Neuron (in vitro differentiated cells): Measurements from ENCODE around the gene RHEBL1.
"Not testable (repeated sequence)": the region's sequence is repeated elsewhere in the genome, so short reads cannot be mapped to it uniquely, and the experiment has no call there.

Source experiments
- H2AFZ ChIP-seq: one replicate; pipeline ENCODE4 v1.6.1; 2013; ENCODE audit warnings: low read depth, mild to moderate bottlenecking, inconsistent platforms, low read length, moderate library complexity
- H3K27me3 ChIP-seq: one replicate; pipeline ENCODE4 v1.6.1; 2013; ENCODE audit warnings: low read length; ENCODE audit not compliant: insufficient read depth
- H3K36me3 ChIP-seq: one replicate; pipeline ENCODE4 v1.6.1; 2013; ENCODE audit warnings: low read length; ENCODE audit not compliant: insufficient read depth
- H3K4me1 ChIP-seq: one replicate; pipeline ENCODE4 v1.6.1; 2013; ENCODE audit warnings: low read length; ENCODE audit not compliant: insufficient read depth
- H3K4me3 ChIP-seq: 2 replicates; pipeline ENCODE4 v1.5.1; 2013; ENCODE audit warnings: mild to moderate bottlenecking, low read length, moderate library complexity
- H3K9me3 ChIP-seq: one replicate; pipeline ENCODE4 v1.6.1; 2013; ENCODE audit warnings: low read length

RHEBL1 gene

DNA sequence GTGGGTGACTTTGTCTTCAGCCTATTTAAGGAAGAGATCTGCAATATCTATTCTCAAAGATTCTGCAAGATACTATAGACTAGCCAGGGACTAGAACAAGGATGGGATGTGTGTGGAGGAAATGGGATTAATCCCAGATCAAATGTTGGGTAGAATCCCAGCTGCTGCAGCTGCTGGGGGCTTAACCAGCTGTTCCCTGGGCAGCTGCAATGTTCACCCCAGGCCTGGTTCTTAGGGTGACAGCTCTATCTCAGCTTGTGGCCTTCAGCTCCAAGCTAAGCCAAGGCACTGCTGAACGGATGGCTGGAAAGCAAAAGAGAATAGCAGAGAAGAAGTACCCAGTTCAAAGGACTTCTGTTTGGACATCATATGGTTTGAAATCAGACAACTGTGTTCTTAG is 10.0 kb upstream of the RHEBL1 start:
- Histone ChIP-seq H3K4me1 (no peaks in the 10 kb centered on the region), H3K27me3 (peaks cover 8% of the 10 kb centered on the region), H3K4me3 (no peak overlapping the region), H3K36me3 (no peaks in the 10 kb centered on the region), H2AFZ (no peak overlapping the region), H3K9me3 (no peaks in the 10 kb centered on the region)

DNA sequence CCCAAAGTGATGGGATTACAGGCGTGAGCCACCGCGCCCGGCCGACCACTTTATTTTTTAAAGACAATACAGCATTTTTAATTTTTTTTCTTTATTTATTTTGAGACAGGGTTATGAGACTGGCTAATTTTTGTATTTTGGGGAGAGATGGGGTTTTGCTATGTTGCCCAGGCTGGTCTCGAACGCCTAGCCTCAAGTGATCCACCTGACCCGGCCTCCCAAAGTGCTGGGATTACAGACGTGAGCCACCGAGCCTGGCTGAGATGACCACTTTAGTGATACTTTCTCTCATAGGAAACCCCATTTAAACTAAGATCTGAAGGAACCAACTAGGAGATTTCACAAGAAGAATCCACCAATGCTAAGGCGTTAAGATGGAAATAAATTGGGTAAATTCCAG is 1.2 kb upstream of the RHEBL1 start:
- Histone ChIP-seq H3K4me1 (peaks cover 11% of the 10 kb centered on the region), H3K36me3 (no peaks in the 10 kb centered on the region), H2AFZ (no peak overlapping the region), H3K4me3 (no peak overlapping the region), H3K27me3 (no peaks in the 10 kb centered on the region), H3K9me3 (no peaks in the 10 kb centered on the region)

- H3K27me3 ChIP-seq: no peaks in the 10 kb centered on the region
- H3K9me3 ChIP-seq: no peaks in the 10 kb centered on the region
- H2AFZ ChIP-seq: peak overlapping the region; percentile 92
- H3K4me3 ChIP-seq: peak overlapping the region; percentile 85
- no peaks in the 10 kb centered on the region for H3K36me3 ChIP-seq
- H3K4me1 ChIP-seq: peaks cover 11% of the 10 kb centered on the region
Observed at GRCh38 chr12:49068879-49069506, 786 bp downstream of the RHEBL1 start.

GRCh38 chr12:49066120-49066519 is 3.7 kb downstream of the RHEBL1 start:
- peaks cover 15% of the 10 kb centered on the region for H3K4me1 ChIP-seq
- no peaks in the 10 kb centered on the region for H3K27me3 ChIP-seq
- H3K4me3 ChIP-seq: no peak overlapping the region
- H3K36me3 ChIP-seq: no peaks in the 10 kb centered on the region
- no peak overlapping the region for H2AFZ ChIP-seq
- no peaks in the 10 kb centered on the region for H3K9me3 ChIP-seq

- H3K36me3 ChIP-seq: no peaks in the 10 kb centered on the region
Observed at GRCh38 chr12:49064767-49065152, 5.0 kb downstream of the RHEBL1 start.

GRCh38 chr12:49061916-49062315 is 7.9 kb downstream of the RHEBL1 start:
- H3K9me3 ChIP-seq, H3K36me3 ChIP-seq, H2AFZ ChIP-seq, H3K4me3 ChIP-seq, H3K27me3 ChIP-seq: not testable (repeated sequence)
- H3K4me1 ChIP-seq: peaks cover 30% of the 10 kb centered on the region

More at GRCh38 chr12:49064767-49065152, 5.0 kb downstream of the RHEBL1 start:
- Histone ChIP-seq H3K4me1 (peaks cover 13% of the 10 kb centered on the region), H3K4me3 (no peak overlapping the region), H3K9me3 (no peaks in the 10 kb centered on the region), H3K27me3 (no peaks in the 10 kb centered on the region), H2AFZ (no peak overlapping the region)

- Histone ChIP-seq H3K4me1 (peaks cover 37% of the 10 kb centered on the region), H3K27me3 (no peaks in the 10 kb centered on the region), H2AFZ (peak overlapping the region; percentile 98), H3K4me3 (peak overlapping the region; percentile 95), H3K9me3 (no peaks in the 10 kb centered on the region), H3K36me3 (peaks cover 1% of the 10 kb centered on the region)
Observed at GRCh38 chr12:49061157-49061650, 8.6 kb downstream of the RHEBL1 start.

DNA sequence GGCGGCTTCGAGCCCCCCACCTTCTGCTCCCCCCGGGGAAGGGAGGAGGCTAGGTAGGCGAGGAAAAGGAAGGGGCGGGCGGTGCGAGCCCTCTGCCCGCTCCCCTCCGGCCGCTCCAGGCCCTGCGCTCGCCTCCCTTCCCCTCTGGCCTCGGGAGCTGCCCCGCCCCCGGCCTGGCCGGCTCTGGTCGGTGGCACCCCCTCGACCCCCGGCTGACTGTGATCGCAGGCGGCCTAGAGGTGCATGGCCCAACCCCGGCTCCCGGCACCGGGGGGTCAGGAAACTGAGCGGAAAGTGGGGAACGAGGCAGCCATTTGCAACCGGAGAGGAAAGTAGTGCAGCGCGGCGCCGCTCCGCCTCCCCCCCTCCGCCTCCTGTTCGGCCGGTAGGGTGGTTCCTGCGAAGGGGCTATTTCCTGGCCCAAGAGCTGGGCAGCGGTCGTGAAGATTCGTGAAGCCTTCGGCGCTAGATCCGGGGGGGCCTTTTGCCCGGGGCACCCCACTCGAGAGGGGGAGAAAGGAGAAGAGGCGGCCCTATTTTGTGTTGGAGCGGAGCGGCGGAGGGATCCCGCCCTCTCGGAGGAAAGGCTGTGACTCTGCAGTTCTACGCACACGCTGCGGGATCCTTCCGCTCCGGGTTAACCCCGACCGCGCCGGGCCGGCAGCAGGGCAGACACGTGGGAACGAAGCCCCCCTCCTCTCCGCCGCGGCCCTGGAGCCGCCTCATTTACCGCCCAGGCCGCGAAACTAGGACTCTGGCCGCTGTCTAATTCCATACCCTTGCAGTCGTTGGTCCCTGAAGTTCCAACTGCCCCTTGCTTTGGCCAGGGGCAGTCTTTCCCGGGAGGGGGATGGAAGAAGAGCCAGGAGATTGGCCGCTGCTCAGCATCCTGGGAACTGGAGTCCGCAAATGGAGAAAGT is 9.3 kb downstream of the RHEBL1 start, which contains the start of gene KMT2D:
TSS of gene KMT2D (minus strand) at position 558 of the 920 bp plus-strand sequence. CDS start 5,470 bp downstream, outside the sequence.
- Histone ChIP-seq H3K27me3 (no peaks in the 10 kb centered on the region), H2AFZ (peak within 1 kb of the TSS; percentile 98), H3K36me3 (peaks cover 8% of the 10 kb centered on the region), H3K4me3 (peak within 1 kb of the TSS; percentile 95), H3K4me1 (peaks cover 41% of the 10 kb centered on the region), H3K9me3 (no peaks in the 10 kb centered on the region)

DNA sequence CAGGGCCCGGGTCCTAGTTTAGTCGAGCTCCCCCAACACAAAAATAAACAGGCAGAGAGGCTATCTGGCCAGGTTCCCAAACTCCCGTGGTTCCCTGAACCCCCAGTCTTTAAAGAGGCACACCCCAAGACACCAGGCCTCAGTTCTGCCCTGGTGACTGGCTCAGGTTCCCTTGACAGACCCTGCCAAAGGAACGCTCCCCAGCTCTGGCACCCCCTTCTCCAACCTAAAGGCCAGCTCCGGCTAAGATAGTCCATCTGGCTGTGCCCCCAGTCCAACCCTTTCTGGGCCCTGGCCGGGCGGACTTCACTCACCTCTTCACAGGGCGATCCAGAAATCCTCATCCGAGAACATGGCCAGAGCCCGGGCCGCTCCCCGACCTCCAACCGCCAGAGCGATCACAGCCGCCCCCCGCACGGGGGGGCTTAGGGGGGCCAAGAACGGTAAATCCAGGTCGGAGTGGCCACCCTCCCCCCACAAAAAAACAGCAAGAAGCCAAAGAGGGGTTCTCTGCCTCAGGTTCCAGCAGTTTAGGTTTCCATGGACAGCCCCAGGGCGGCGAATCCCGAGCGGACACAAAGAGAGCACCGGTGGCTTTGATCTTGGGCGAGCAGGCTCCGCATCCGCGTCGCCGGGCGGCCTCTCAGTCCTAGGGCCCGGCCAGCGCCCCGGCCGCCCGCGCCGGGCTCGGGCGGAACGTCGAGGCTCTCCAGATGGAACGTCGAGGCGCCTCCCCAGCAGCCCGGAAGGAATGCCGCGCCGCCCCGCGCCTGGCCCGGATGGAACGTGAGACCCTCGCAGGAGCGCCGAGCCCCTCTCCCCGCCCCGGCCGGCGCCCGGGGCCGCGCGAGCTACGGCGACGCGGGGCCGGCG is 10.2 kb downstream of the RHEBL1 start:
- H3K36me3 ChIP-seq: peaks cover 18% of the 10 kb centered on the region
- H3K4me1 ChIP-seq: peaks cover 41% of the 10 kb centered on the region
- no peaks in the 10 kb centered on the region for H3K27me3 ChIP-seq
- H3K9me3 ChIP-seq: no peaks in the 10 kb centered on the region
- no peak overlapping the region for H2AFZ ChIP-seq
- H3K4me3 ChIP-seq: peak overlapping the region; percentile 95

DNA sequence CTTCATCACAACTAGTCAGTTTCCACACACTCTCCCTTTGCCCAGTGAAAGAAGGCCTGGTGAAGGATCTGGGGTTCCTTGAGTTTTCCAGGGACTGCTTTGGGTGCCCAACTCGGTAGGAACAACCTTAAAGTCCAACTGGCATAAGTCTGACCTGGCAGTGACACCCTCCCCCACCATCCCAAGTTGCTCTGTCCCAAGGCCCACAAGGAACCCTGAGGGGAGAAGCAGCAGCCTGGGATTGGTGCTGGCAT is 10.8 kb downstream of the RHEBL1 start:
- H3K9me3 ChIP-seq: no peaks in the 10 kb centered on the region
- H3K4me3 ChIP-seq: peak overlapping the region; percentile 95
- H3K36me3 ChIP-seq: peaks cover 23% of the 10 kb centered on the region
- no peaks in the 10 kb centered on the region for H3K27me3 ChIP-seq
- no peak overlapping the region for H2AFZ ChIP-seq
- H3K4me1 ChIP-seq: peaks cover 41% of the 10 kb centered on the region

DNA sequence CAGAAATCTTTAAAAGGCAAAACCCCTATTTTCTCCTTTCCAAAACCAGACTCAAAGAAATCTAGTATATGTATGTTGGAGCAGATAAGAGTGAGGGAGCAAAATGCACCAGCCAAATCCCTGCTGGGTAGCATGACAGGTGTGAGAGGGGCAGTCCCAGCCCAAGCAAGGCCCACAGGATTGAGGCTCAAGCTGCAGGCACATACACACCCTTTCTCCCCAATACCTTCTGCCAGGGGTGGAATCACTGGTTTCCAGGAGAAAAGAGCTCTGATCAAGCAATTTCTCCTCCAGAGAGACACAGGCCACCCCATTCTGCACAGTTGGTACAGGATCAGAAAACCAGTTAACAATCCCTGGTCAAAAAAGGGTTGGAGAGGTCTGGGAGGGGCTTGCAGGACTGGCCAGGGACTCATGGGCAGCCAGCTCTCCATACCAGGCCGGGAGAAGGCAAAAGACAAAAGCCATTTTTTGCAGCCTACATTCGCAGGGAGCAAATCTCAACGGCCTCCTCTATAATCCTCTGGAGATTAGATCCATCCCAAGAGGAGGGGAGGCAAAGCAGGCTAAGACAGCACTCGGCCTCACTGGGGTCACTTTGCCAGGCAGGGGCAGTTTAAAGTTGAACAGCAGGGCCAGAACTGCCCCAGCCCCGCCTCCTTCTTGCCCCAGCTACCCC is 11.3 kb downstream of the RHEBL1 start:
- no peaks in the 10 kb centered on the region for H3K27me3 ChIP-seq
- peaks cover 41% of the 10 kb centered on the region for H3K4me1 ChIP-seq
- H3K36me3 ChIP-seq: peaks cover 27% of the 10 kb centered on the region
- H3K4me3 ChIP-seq: peak overlapping the region; percentile 95
- H3K9me3 ChIP-seq: no peaks in the 10 kb centered on the region
- no peak overlapping the region for H2AFZ ChIP-seq

DNA sequence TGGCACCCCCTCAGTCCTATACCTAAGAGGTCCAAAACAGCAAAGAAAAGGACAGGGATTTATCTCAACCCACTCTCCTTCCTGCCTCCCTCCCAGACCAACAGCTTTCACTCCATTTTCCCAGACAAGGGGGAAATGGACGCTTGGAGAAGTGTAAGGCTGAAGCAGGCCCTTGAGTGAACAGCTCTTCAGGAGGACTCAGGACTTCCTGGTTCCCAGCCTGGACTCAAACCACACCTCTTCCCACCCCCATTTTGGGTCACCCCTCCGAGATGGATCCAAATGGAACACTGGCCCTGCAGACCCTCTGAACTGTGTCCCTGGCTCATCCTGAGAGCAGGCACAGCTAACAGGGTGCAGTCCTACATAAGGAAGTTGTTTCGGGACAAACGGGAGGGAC is 11.9 kb downstream of the RHEBL1 start:
- Histone ChIP-seq H3K9me3 (no peaks in the 10 kb centered on the region), H3K36me3 (peaks cover 33% of the 10 kb centered on the region), H3K4me1 (peaks cover 41% of the 10 kb centered on the region), H3K4me3 (peak overlapping the region; percentile 95), H2AFZ (no peak overlapping the region), H3K27me3 (no peaks in the 10 kb centered on the region)
